ENCODE data around the gene CPB2.
A peak's percentile ranks its signal among the peaks of the same experiment; 100 is the strongest.

CPB2 gene

GRCh38 chr13:46146898-46147297, 42.1 kb upstream of the CPB2 start:
- Histone ChIP-seq H3K27me3 (ENCODE audit: insufficient read depth, low read depth, severe bottlenecking) (no peaks in the 10 kb centered on the region), H3K27ac (no peak overlapping the region), H3K4me3 (ENCODE audit: low read depth, low read length) (no peak overlapping the region), H3K36me3 (no peaks in the 10 kb centered on the region), H3K9me3 (ENCODE audit: severe bottlenecking) (no peaks in the 10 kb centered on the region)
- peak; percentile 57 for TF ChIP-seq CTCF (IDR thresholded peaks at IDR 0.05; ENCODE audit: low read depth, low read length)
- DNase-seq = peak; percentile 18

GRCh38 chr13:46145950-46146349, 41.1 kb upstream of the CPB2 start:
- Histone ChIP-seq H3K27me3 (ENCODE audit: insufficient read depth, low read depth, severe bottlenecking) (no peaks in the 10 kb centered on the region), H3K9me3 (ENCODE audit: severe bottlenecking) (no peaks in the 10 kb centered on the region), H3K36me3 (no peaks in the 10 kb centered on the region), H3K27ac (no peak overlapping the region), H3K4me3 (ENCODE audit: low read depth, low read length) (no peak overlapping the region)
- DNase-seq = no peak
- TF ChIP-seq CTCF (IDR thresholded peaks at IDR 0.05; ENCODE audit: low read depth, low read length) = no peak

DNA sequence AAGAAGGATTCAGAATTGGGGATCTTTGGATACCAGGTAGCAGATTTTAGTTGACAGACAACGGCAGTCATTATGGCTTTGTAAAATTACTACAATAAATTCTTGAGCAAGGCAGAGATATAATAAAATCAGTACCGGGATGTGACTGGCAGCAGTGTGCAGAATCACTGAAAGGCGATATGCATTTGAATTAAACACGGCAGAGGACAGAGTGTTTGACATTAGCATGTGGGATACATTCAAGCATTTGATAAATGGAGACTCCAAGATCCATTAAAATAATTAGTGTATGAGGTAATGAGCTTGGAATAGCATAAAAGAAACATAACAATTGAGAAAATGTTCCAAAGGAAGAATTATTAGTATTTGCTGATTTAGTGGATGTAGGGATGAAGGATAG, 40.3 kb upstream of the CPB2 start:
- H3K36me3 ChIP-seq = no peaks in the 10 kb centered on the region
- no peak overlapping the region for H3K4me3 ChIP-seq (ENCODE audit: low read depth, low read length)
- H3K27me3 ChIP-seq (ENCODE audit: insufficient read depth, low read depth, severe bottlenecking) = no peaks in the 10 kb centered on the region
- no peaks in the 10 kb centered on the region for H3K9me3 ChIP-seq (ENCODE audit: severe bottlenecking)
- no peak for TF ChIP-seq CTCF (IDR thresholded peaks at IDR 0.05; ENCODE audit: low read depth, low read length)
- DNase-seq = no peak
- H3K27ac ChIP-seq = no peak overlapping the region

GRCh38 chr13:46143184-46143701, 38.4 kb upstream of the CPB2 start:
- H3K27ac ChIP-seq = no peak overlapping the region
- no peak overlapping the region for H3K4me3 ChIP-seq (ENCODE audit: low read depth, low read length)
- TF ChIP-seq CTCF (IDR thresholded peaks at IDR 0.05; ENCODE audit: low read depth, low read length) = no peak
- DNase-seq = no peak
- no peaks in the 10 kb centered on the region for H3K36me3 ChIP-seq
- no peaks in the 10 kb centered on the region for H3K9me3 ChIP-seq (ENCODE audit: severe bottlenecking)
- no peaks in the 10 kb centered on the region for H3K27me3 ChIP-seq (ENCODE audit: insufficient read depth, low read depth, severe bottlenecking)

GRCh38 chr13:46142776-46143175, 37.9 kb upstream of the CPB2 start:
- Histone ChIP-seq H3K4me3 (ENCODE audit: low read depth, low read length) (no peak overlapping the region), H3K36me3 (no peaks in the 10 kb centered on the region), H3K27ac (no peak overlapping the region), H3K9me3 (ENCODE audit: severe bottlenecking) (no peaks in the 10 kb centered on the region), H3K27me3 (ENCODE audit: insufficient read depth, low read depth, severe bottlenecking) (no peaks in the 10 kb centered on the region)
- no peak for TF ChIP-seq CTCF (IDR thresholded peaks at IDR 0.05; ENCODE audit: low read depth, low read length)
- DNase-seq = no peak

DNA sequence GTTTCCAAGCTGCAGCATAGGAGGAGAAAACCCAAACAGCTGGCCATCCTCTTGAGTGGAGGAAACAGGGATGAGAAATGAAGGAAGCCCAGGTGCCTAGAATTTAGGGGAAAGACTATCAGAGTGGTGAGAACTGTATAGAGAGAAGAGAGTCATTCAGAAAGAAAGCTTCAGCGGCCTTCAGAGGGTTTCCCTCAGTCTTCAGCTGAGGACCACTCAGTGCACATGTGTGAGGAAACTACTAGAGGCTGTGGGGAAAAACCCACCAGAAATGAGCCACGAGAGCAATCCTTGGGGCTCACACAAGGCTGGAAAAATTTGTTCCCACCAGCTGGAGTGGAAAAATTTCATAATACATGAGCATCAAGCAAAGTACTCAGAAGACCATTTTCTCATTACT, 35.2 kb upstream of the CPB2 start:
- H3K27me3 ChIP-seq (ENCODE audit: insufficient read depth, low read depth, severe bottlenecking) = no peaks in the 10 kb centered on the region
- no peak overlapping the region for H3K4me3 ChIP-seq (ENCODE audit: low read depth, low read length)
- no peaks in the 10 kb centered on the region for H3K36me3 ChIP-seq
- no peak for DNase-seq
- H3K27ac ChIP-seq = no peak overlapping the region
- TF ChIP-seq CTCF (IDR thresholded peaks at IDR 0.05; ENCODE audit: low read depth, low read length) = no peak
- no peaks in the 10 kb centered on the region for H3K9me3 ChIP-seq (ENCODE audit: severe bottlenecking)

All from WERI-Rb-1 (cell line).